Small intestine (tissue), 7 donors: ENCODE measurements around the gene SLC7A10. TPM values are rescaled to one million over a fixed set of nuclear protein-coding genes. Genes with fewer than 3 reads are reported as not detected.

Source experiments
- DNase-seq, 2 donors: peaks; one replicate each; pipeline versions ENCODE4 v3.0.0 to v3.0.0-alpha.2; 2013
- FAIRE-seq: peaks from 2 replicates; lab custom pipeline; 2012; peaks lifted over from hg19 to GRCh38; lab: Jason Lieb, UNC
- H3K27ac ChIP-seq, 3 donors: one replicate each; pipeline ENCODE4 v1.5.1; 2013; ENCODE audit warnings: low read length in 2 of 3, mild to moderate bottlenecking in 2 of 3, control low read depth in 1 of 3, inconsistent platforms in 1 of 3, low read depth in 1 of 3, moderate library complexity in 1 of 3
- H3K27me3 ChIP-seq, 3 donors: one replicate each; pipeline ENCODE4 v1.6.1; 2013; ENCODE audit warnings: low read length in 3 of 3, inconsistent platforms in 1 of 3; ENCODE audit not compliant: control insufficient read depth in 3 of 3, insufficient read depth in 3 of 3
- H3K36me3 ChIP-seq, 3 donors: one replicate each; pipeline ENCODE4 v1.6.1; 2013; ENCODE audit warnings: low read length in 3 of 3, inconsistent platforms in 1 of 3, low read depth in 1 of 3, mild to moderate bottlenecking in 1 of 3, moderate library complexity in 1 of 3; ENCODE audit not compliant: control insufficient read depth in 3 of 3, insufficient read depth in 2 of 3
- H3K4me1 ChIP-seq, 3 donors: one replicate each; pipeline ENCODE4 v1.6.1; 2013; ENCODE audit warnings: low read length in 2 of 3, inconsistent platforms in 1 of 3, low read depth in 1 of 3, mild to moderate bottlenecking in 1 of 3, moderate library complexity in 1 of 3; ENCODE audit not compliant: control insufficient read depth in 3 of 3, insufficient read depth in 2 of 3
- H3K4me3 ChIP-seq, 3 donors: one replicate each; pipeline ENCODE4 v1.5.1; 2013; ENCODE audit warnings: low read length in 3 of 3, control low read depth in 1 of 3, inconsistent platforms in 1 of 3, low read depth in 1 of 3, mild to moderate bottlenecking in 1 of 3, moderate library complexity in 1 of 3
- H3K9me3 ChIP-seq, 2 donors: one replicate each; pipeline ENCODE4 v1.6.1; 2013; ENCODE audit warnings: low read depth in 1 of 2, low read length in 1 of 2; ENCODE audit not compliant: control insufficient read depth in 2 of 2, insufficient read depth in 1 of 2
- WGBS, 3 donors: extraction: QIAGEN DNeasy Blood & Tissue Kit; methylation state at CpG; one replicate each; pipeline ENCODE4 v1.1.7; 2013; 5-methylcytosine and 5-hydroxymethylcytosine counted together
- polyA plus RNA-seq, 4 donors: library from polyadenylated mRNA; stranded (reverse) in 3 of 4; unstranded in 1 of 4; fragments of 200-250 nt in 3 of 4; fragments of 120-200 nt in 1 of 4; gene quantifications; one replicate each; pipeline versions ENCODE4 v1.2.1 to v1.2.3, GENCODE V29; 2013
- donor health status: healthy with polysubstance abuse.
- donor health status: control.
- donor health status: control.
- donor health status: Bipolar disorder and iron deficiency.
- donor health status: healthy.

SLC7A10 gene
- polyA plus RNA-seq, 4 donors = 1.4 to 16.0 TPM; not detected in 2

DNA sequence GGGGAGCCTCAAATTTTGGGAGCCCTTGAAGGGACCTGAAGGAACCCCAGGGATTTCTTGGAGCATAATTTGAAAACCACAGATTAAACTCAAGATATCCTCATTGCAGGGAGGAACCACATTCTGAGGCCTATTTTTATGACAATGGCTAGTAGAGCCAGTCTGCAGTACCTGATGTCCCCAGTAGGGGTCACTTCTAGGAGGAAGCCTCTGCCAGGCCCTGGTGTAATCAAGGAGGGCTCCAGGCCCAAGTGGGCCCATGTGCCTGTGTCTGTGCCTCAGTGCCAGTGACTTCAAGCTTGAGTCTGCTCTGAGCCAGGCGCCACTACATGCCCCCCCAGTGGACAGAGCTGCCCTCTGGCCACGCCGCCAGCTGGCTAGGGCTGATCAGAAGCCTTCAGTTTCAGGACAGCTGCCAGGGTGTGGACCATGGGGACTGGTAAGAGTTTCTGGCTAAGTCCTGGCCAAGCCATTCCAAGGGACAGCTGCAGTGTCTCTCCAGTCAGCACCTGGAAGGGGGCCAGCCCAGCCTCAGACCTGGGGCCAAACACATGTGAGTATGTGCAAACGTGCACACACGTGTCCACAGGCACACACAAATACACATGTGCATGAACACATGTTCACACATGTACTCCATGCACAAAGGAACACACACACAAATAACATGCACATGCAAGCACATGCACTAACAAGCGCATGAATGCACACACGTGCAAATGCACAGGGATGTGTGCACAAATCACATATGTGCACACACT, 20.5 kb upstream of the SLC7A10 start:
- H3K27ac ChIP-seq = no peak overlapping the region
- H3K27me3 ChIP-seq = no peaks in the 10 kb centered on the region
- H3K9me3 ChIP-seq = peaks cover 0 to 13% of the 10 kb centered on the region in 2 donors
- peaks cover 0 to 24% (median 0%) of the 10 kb centered on the region in 3 donors for H3K4me1 ChIP-seq
- DNase-seq = no peak
- peaks cover 0 to 2% (median 0%) of the 10 kb centered on the region in 3 donors for H3K36me3 ChIP-seq
- no peak overlapping the region for H3K4me3 ChIP-seq
- WGBS, 3 donors = 72 to 87% (median 78%) methylated on average over 7 of the region's 7 CpGs
- no peak for FAIRE-seq

DNA sequence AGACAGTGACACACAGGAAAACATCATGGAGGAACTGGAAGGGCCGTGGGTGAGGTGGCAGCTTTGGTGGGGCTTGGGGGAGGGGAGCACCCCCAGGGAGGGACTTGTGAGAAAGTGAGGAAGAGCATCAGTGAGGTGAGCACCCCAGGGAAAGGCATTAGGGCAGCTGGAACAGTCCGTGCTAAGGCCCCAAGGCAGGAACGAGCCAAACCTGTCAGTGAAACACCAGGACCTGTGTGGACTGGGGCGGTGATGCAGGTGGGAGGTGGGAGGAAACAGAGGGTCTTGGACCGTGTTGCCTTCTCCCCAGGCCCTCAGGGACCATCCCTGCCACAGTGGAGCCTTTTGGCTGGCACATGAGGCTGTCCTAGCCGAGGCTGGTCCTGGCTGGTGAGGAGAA, 17.3 kb upstream of the SLC7A10 start:
- WGBS, 3 donors = 76 to 84% (median 80%) methylated on average over 6 of the region's 6 CpGs
- H3K27me3 ChIP-seq = no peaks in the 10 kb centered on the region
- H3K9me3 ChIP-seq = peaks cover 0 to 13% of the 10 kb centered on the region in 2 donors
- no peak overlapping the region for H3K4me3 ChIP-seq
- no peak for DNase-seq
- H3K36me3 ChIP-seq = peaks cover 0 to 2% (median 0%) of the 10 kb centered on the region in 3 donors
- no peak overlapping the region for H3K27ac ChIP-seq
- FAIRE-seq = no peak
- H3K4me1 ChIP-seq = peaks cover 0 to 23% (median 0%) of the 10 kb centered on the region in 3 donors

DNA sequence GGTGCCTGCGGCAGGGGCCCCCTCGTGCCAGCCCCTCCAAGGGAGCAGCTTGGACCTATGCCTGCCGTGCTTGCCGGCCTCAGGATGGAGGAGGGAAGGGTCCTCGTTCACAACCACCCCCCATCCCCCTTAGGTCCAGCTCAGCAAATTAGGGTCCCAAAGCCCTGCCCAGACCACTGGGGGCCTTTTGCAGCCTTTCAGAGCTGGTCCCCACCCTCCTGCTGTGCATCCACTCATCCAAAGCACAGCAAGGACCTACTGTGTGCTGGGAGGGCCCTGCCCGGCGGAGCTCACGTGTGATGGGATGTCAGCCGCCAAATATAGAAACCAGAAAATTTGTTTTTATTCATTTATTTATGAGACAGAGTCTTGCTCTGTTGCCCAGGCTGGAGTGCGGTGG, 16.5 kb upstream of the SLC7A10 start:
- Histone ChIP-seq H3K36me3 (peaks cover 0 to 2% (median 0%) of the 10 kb centered on the region in 3 donors), H3K4me1 (peaks cover 0 to 26% (median 0%) of the 10 kb centered on the region in 3 donors), H3K9me3 (peaks cover 0 to 13% of the 10 kb centered on the region in 2 donors), H3K4me3 (no peak overlapping the region), H3K27me3 (no peaks in the 10 kb centered on the region), H3K27ac (no peak overlapping the region)
- FAIRE-seq (no peak), DNase-seq (no peak)
- 65 to 74% (median 72%) methylated on average over 7 to 10 of the region's 10 CpGs for WGBS, 3 donors

DNA sequence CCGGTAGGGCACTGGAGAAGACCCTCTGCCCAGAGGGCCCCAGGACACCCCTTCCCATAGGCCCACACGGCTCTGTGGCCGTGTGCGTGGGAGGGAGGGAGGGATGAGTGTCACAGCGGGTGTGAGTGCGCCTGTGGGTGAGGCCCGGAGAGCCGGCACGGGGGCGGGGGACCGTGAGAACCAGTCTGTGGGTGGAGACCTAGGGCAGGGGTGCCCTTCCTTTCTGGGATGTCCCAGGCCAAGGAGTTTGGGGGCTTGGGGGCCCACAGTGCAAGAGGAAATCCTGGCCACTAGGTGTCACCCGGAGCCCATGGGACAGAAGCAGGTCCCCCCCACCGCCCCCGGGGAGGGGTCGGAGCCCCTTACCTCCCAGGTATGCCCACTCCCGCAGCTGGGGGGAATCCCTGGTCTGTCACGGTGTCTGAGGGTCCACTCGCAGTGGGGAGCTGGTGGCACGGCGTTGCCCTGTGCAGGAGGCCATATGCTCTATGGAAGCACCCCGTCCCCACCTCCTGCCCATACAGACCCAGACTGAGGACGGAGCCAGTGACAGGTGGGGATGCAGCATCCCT, 16.0 kb upstream of the SLC7A10 start:
- no peak for FAIRE-seq
- DNase-seq = peak in 1 of 2 donors; percentile 58
- peaks cover 0 to 13% of the 10 kb centered on the region in 2 donors for H3K9me3 ChIP-seq
- peaks cover 0 to 2% (median 0%) of the 10 kb centered on the region in 3 donors for H3K36me3 ChIP-seq
- H3K4me1 ChIP-seq = peaks cover 0 to 28% (median 0%) of the 10 kb centered on the region in 3 donors
- 3 to 16% (median 6%) methylated on average over 18 to 22 of the region's 22 CpGs for WGBS, 3 donors
- no peaks in the 10 kb centered on the region for H3K27me3 ChIP-seq
- peak overlapping the region in 1 of 3 donors; percentile 8 for H3K4me3 ChIP-seq
- H3K27ac ChIP-seq = peak overlapping the region in 1 of 3 donors; percentile 87

DNA sequence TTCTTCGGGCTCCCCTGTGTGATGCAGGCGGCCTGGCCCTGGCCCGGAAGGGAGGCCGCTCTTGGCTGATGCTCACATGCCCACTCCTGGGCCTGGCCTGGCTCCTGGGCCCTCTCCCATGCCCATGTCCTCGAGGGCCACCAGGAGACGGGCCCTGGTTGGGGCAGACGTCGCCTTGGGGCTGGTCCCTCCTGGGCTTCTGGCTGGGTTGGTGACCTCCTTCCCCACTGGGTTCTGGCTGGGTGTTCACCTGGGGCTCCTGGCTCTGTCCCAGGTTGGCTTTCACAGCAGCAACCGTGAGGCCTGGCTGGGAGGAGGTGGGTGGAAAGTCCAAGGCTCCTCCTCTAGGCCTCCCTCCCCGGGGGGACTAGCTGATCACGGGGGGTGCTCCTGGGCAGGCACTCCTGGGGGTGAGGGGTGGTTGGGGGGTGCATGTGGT, 15.5 kb upstream of the SLC7A10 start:
- Histone ChIP-seq H3K9me3 (peaks cover 0 to 11% of the 10 kb centered on the region in 2 donors), H3K4me1 (peaks cover 0 to 28% (median 0%) of the 10 kb centered on the region in 3 donors), H3K36me3 (peaks cover 0 to 2% (median 0%) of the 10 kb centered on the region in 3 donors), H3K27ac (peak overlapping the region in 2 of 3 donors; percentile 35 to 87), H3K27me3 (no peaks in the 10 kb centered on the region), H3K4me3 (no peak overlapping the region)
- 23 to 57% (median 26%) methylated on average over 11 of the region's 11 CpGs for WGBS, 3 donors
- FAIRE-seq (no peak), DNase-seq (peak; percentile 75 to 93)

DNA sequence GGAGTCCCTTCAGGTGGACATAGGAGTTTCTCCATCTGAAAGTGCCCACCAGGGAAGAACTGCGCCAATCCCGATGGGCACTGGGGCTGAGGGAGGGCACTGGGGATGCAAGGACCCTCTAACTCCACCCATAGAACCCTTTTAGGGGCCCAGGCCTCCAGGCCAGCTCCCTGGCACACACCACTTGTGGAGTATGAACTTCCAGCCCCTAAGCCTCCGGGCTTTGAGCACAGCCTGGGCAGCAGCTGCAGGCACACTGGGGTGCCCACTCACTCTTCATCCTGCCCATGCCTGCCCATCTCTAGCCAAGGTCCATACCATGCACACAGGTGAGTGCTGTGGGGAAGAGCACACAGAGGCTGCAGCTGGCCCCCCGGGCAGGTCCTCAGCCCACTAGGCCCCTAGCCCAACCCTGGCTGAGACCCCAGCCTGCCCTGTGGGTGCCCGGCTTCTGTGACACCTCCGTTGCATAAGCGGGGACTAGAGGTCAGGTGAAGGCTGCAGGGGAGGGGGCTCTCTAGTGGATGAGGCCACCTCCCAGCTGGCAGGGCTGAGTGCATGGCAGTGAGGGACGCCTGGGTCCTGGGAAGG, 14.6 kb upstream of the SLC7A10 start:
- 84 to 92% (median 85%) methylated on average over 8 of the region's 8 CpGs for WGBS, 3 donors
- H3K4me3 ChIP-seq = no peak overlapping the region
- H3K4me1 ChIP-seq = peaks cover 0 to 28% (median 0%) of the 10 kb centered on the region in 3 donors
- peak overlapping the region in 1 of 3 donors; percentile 87 for H3K27ac ChIP-seq
- peaks cover 0 to 2% of the 10 kb centered on the region in 2 donors for H3K9me3 ChIP-seq
- no peak for DNase-seq
- H3K36me3 ChIP-seq = peaks cover 0 to 2% (median 0%) of the 10 kb centered on the region in 3 donors
- no peaks in the 10 kb centered on the region for H3K27me3 ChIP-seq
- no peak for FAIRE-seq

DNA sequence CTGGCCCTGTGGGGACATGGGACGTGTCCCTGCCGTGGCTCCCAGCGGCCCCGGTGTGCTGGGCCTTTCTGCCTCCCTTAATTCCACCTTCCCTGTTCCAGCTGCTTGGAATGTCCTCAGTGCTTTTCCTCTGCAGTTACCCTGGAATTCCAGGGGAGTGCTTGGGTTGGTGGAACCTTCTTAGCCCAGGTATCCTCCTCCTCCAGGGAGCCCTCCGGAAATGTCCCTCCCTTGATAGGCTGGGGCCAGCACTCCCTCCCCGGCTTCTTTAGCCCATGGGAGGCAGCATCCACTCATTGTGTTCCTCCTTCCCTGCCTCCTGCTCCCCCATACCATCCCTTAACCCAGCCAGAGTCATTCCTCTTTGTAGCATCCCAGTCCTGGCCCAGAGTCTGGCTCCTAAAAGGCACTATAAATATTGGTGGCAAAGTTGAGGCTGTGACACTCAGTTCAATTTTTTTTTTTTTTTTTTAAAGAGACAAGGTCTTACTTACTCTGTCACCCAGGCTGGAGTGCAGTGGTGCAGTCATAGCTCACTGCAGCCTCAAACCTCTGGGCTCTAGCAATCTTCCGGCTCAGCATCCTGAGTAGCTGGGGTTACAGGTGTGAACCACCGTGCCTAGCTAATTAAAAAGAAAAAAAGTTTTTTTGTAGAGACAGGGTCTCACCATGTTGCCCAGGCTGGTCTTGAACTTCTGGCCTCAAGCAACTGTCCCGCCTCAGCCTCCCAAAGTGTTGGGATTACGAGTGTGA, 13.7 kb upstream of the SLC7A10 start:
- H3K4me3 ChIP-seq = no peak overlapping the region
- H3K36me3 ChIP-seq = no peaks in the 10 kb centered on the region
- no peaks in the 10 kb centered on the region for H3K9me3 ChIP-seq
- H3K27ac ChIP-seq = no peak overlapping the region
- no peaks in the 10 kb centered on the region for H3K27me3 ChIP-seq
- no peak for FAIRE-seq
- WGBS, 3 donors = 78 to 90% (median 82%) methylated on average over 10 of the region's 10 CpGs
- peaks cover 0 to 28% (median 0%) of the 10 kb centered on the region in 3 donors for H3K4me1 ChIP-seq
- no peak for DNase-seq
